ENCODE measurements around the gene DNASE2. TPM values are rescaled to one million over a fixed set of nuclear protein-coding genes. Genes with fewer than 3 reads are reported as not detected.

The DNASE2 gene
- total and polyA plus RNA-seq, 2 of the 8 experiments (the other 6 are each of a cell fraction or from before 2014, with no cell fraction given): 33.2 to 48.2 TPM

GRCh38 chr19:12873891-12874745 is 7.1 kb downstream of the DNASE2 start:
- Histone ChIP-seq H3K18ac (ENCODE audit: extremely low read depth, low read length) (no peak overlapping the region), H3K14ac (ENCODE audit: insufficient read length) (no peak overlapping the region), H3K27me3 (replicated peaks in 1 of 4; ENCODE audit: control insufficient read depth in 3 of 4, extremely low read depth in 1 of 4, insufficient read depth in 3 of 4, low read length in 3 of 4) (no peaks in the 10 kb centered on the region), H4K91ac (replicated peaks; ENCODE audit: insufficient read length, low read length) (no peak overlapping the region), H2AK5ac (ENCODE audit: low read depth, low read length) (no peak overlapping the region), H3K23me2 (ENCODE audit: low read depth, low read length) (no peaks in the 10 kb centered on the region), H2BK120ac (replicated peaks; ENCODE audit: low read depth, low read length) (no peak overlapping the region), H3K36me3 (ENCODE audit: control insufficient read depth in 2 of 4, insufficient read depth in 4 of 4, low read length in 3 of 4) (peaks cover 2 to 29% (median 15%) of the 10 kb centered on the region in 4 experiments), H3K23ac (ENCODE audit: insufficient read length) (no peak overlapping the region), H2AFZ (ENCODE audit: low read length) (no peak overlapping the region), H4K20me1 (replicated peaks in 1 of 2; ENCODE audit: control insufficient read depth in 1 of 2, insufficient read depth in 2 of 2, low read length in 2 of 2) (peaks cover 0 to 2% of the 10 kb centered on the region in 2 experiments), H4K8ac (ENCODE audit: extremely low read depth, insufficient read depth, low read length) (no peak overlapping the region), H3K9me3 (ENCODE audit: insufficient read depth in 2 of 2, low read depth in 1 of 2, low read length in 1 of 2) (peaks cover 0 to 5% of the 10 kb centered on the region in 2 experiments; a peak in 1 of 4 replicates), H3K27ac (ENCODE audit: low read depth, low read length) (no peak overlapping the region), H3K79me1 (ENCODE audit: low read depth, low read length) (no peaks in the 10 kb centered on the region), H2BK15ac (ENCODE audit: low read length) (no peak overlapping the region), H3K4me2 (ENCODE audit: insufficient read depth in 1 of 2, low read depth in 2 of 2, low read length in 2 of 2) (no peak overlapping the region), H3K9ac (replicated peaks in 1 of 4; ENCODE audit: extremely low read depth in 1 of 4, low read depth in 3 of 4, low read length in 3 of 4) (no peak overlapping the region), H2BK5ac (ENCODE audit: low read depth, low read length) (no peak overlapping the region), H3K79me2 (ENCODE audit: control insufficient read depth in 1 of 2, insufficient read depth in 2 of 2, low read length in 2 of 2) (no peaks in the 10 kb centered on the region), H3K4me1 (replicated peaks in 1 of 4; ENCODE audit: control insufficient read depth in 3 of 4, insufficient read depth in 4 of 4, low read length in 3 of 4) (no peaks in the 10 kb centered on the region), H3K56ac (replicated peaks; ENCODE audit: insufficient read length, low read depth, low read length) (no peak overlapping the region), H3K4me3 (ENCODE audit: extremely low read depth in 1 of 4, insufficient read depth in 2 of 4, low read depth in 3 of 4, low read length in 4 of 4) (no peak overlapping the region), H2BK12ac (ENCODE audit: low read depth, low read length) (no peak overlapping the region), H2BK20ac (ENCODE audit: low read length) (no peak overlapping the region), H3K4ac (replicated peaks; ENCODE audit: insufficient read length, low read depth, low read length) (no peak overlapping the region), H4K5ac (ENCODE audit: insufficient read length, low read depth, low read length) (no peak overlapping the region)
- 95% methylated on average over 80 of the region's 86 CpGs; no CpG with 5 or more reads in 1 of the 2 experiments for WGBS, 2 experiments (ENCODE audit: extremely low coverage in 1 of 2, insufficient coverage in 1 of 2, insufficient read length in 1 of 2, insufficient replicate concordance in 2 of 2, low coverage in 1 of 2, low lambda C conversion rate in 2 of 2, missing lambda C conversion rate in 1 of 2)
- POLR2A ChIA-PET (ENCODE audit: partially characterized antibody): interaction anchor here (0.7 to 2.4 kb wide), 14 partner anchors 11 to 122 kb away, joined by 3 to 16 read pairs (median 4); partner anchors contain the start of genes FARSA, GCDH, RAD23A and SYCE2
- no peak for DNase-seq (ENCODE audit: low read depth in 1 of 2, low spot score in 2 of 2)
- no peak for FAIRE-seq
- CTCF ChIA-PET (ENCODE audit: partially characterized antibody): interaction anchor here (1.0 to 1.4 kb wide), 6 partner anchors 9 to 116 kb away, joined by 3 to 6 read pairs (median 4); partner anchors contain the start of gene GCDH
- TF ChIP-seq ZNF274 (IDR thresholded peaks at IDR 0.05; ENCODE audit: borderline replicate concordance, extremely low read depth, low read length) (no peak), EP300 (IDR thresholded peaks at IDR 0.05; ENCODE audit: borderline replicate concordance in 1 of 2, low read depth in 2 of 2, low read length in 2 of 2) (no peak), RFX5 (IDR thresholded peaks at IDR 0.05; ENCODE audit: borderline replicate concordance, low read depth, low read length) (no peak), PHF8 (conservative IDR thresholded peaks at IDR 0.05; ENCODE audit: low read depth, low read length) (no peak), KDM5A (IDR thresholded peaks at IDR 0.05; ENCODE audit: low read length) (no peak), SIX5 (IDR thresholded peaks at IDR 0.05; ENCODE audit: low read depth, low read length) (no peak), TAF7 (optimal IDR thresholded peaks at IDR 0.05; ENCODE audit: borderline replicate concordance, low read depth, low read length) (no peak), POLR2AphosphoS5 (IDR thresholded peaks at IDR 0.05; ENCODE audit: low read depth, low read length) (no peak), ATF3 (IDR thresholded peaks at IDR 0.05; ENCODE audit: insufficient read depth, low read depth, low read length) (no peak), SAP30 (IDR thresholded peaks at IDR 0.05; ENCODE audit: insufficient read depth, insufficient replicate concordance, low read length) (no peak)

Data from H1 (cell line).